GM23338 (cell line): ENCODE measurements around the gene TST. TPM values are rescaled to one million over a fixed set of nuclear protein-coding genes. Genes with fewer than 3 reads are reported as not detected.

Experiments
- ATAC-seq: fragments of 200-7000 bp; cut with Tn5 transposase; 3 replicates; pipeline ENCODE4 v1.9.1; 2020
- DNase-seq: peaks from one replicate; pipeline ENCODE4 v3.0.0-alpha.2; 2015; ENCODE audit warnings: low spot score
- H2AFZ ChIP-seq: fragments of 200-600 bp; sonication (generic); 2 replicates; pipeline ENCODE4 v1.8.0; 2016; ENCODE audit warnings: antibody characterized with exemption, mild to moderate bottlenecking, moderate library complexity
- H3F3A ChIP-seq: fragments of 200-600 bp; sonication (generic); replicated peaks from 2 replicates; pipeline ENCODE4 v1.8.0; 2017; ENCODE audit warnings: antibody characterized with exemption, mixed run types, low read depth
- H3K27ac ChIP-seq: fragments of 200-600 bp; sonication (generic); 2 replicates; pipeline ENCODE4 v1.6.1; 2016; ENCODE audit warnings: low read depth
- H3K27me3 ChIP-seq: fragments of 200-600 bp; sonication (generic); 2 replicates; pipeline ENCODE4 v1.8.0; 2016; ENCODE audit warnings: mild to moderate bottlenecking, mixed run types, moderate library complexity; ENCODE audit not compliant: insufficient read depth
- H3K36me3 ChIP-seq: fragments of 200-600 bp; sonication (generic); 2 replicates; pipeline ENCODE4 v1.8.0; 2016; ENCODE audit warnings: mild to moderate bottlenecking; ENCODE audit not compliant: insufficient read depth
- H3K4me1 ChIP-seq: fragments of 200-600 bp; sonication (generic); 2 replicates; pipeline ENCODE4 v1.8.0; 2016; ENCODE audit warnings: mild to moderate bottlenecking, moderate library complexity; ENCODE audit not compliant: insufficient read depth
- H3K4me2 ChIP-seq: fragments of 200-600 bp; sonication (generic); 2 replicates; pipeline ENCODE4 v1.7.1; 2017; ENCODE audit warnings: mixed run types
- H3K4me3 ChIP-seq: fragments of 200-600 bp; sonication (generic); 2 replicates; pipeline ENCODE4 v1.6.1; 2016; ENCODE audit warnings: mixed run types
- H3K79me2 ChIP-seq: fragments of 200-600 bp; sonication (generic); replicated peaks from 2 replicates; pipeline ENCODE4 v1.8.0; 2017; ENCODE audit warnings: mild to moderate bottlenecking; ENCODE audit not compliant: insufficient read depth
- H3K9me2 ChIP-seq: fragments of 200-600 bp; sonication (generic); 2 replicates; pipeline ENCODE4 v1.8.0; 2017; ENCODE audit not compliant: insufficient read depth
- H4K20me1 ChIP-seq: fragments of 200-600 bp; sonication (generic); replicated peaks from 2 replicates; pipeline ENCODE4 v1.8.0; 2017; ENCODE audit warnings: mild to moderate bottlenecking; ENCODE audit not compliant: insufficient read depth
- H3K27ac Mint-ChIP-seq: 2 replicates; pipeline ENCODE4 v1.8.0; 2020; ENCODE audit warnings: inconsistent platforms, mild to moderate bottlenecking, moderate library complexity, mixed read lengths
- H3K27me3 Mint-ChIP-seq: 3 replicates; pipeline ENCODE4 v1.8.0; 2022; ENCODE audit warnings: low read depth, mild to moderate bottlenecking, moderate library complexity, mixed read lengths, inconsistent platforms; ENCODE audit not compliant: insufficient read depth, poor library complexity
- H3K36me3 Mint-ChIP-seq: 3 replicates; pipeline ENCODE4 v1.8.0; 2021; ENCODE audit warnings: low read depth, mild to moderate bottlenecking, inconsistent platforms, moderate library complexity, mixed read lengths
- H3K4me1 Mint-ChIP-seq: 3 replicates; pipeline ENCODE4 v1.8.0; 2020; ENCODE audit warnings: mild to moderate bottlenecking, inconsistent platforms, mixed read lengths
- H3K4me3 Mint-ChIP-seq: 3 replicates; pipeline ENCODE4 v1.8.0; 2021; ENCODE audit warnings: moderate library complexity, mild to moderate bottlenecking, inconsistent platforms, mixed read lengths
- H3K9me3 Mint-ChIP-seq: 3 replicates; pipeline ENCODE4 v1.8.0; 2020; ENCODE audit warnings: moderate library complexity, mild to moderate bottlenecking, inconsistent platforms, mixed read lengths
- CREB1 ChIP-seq: fragments of 250-450 bp; sonication (Bioruptor Pico); IDR thresholded peaks from 2 replicates; pipeline ENCODE4 v1.5.0; 2020; ENCODE audit warnings: low read depth, mild to moderate bottlenecking, moderate library complexity
- EZH2 ChIP-seq: fragments of 200-600 bp; sonication (generic); IDR thresholded peaks from one replicate; pipeline ENCODE4 v1.8.0; 2017; ENCODE audit warnings: antibody characterized with exemption, mild to moderate bottlenecking, low read depth; ENCODE audit not compliant: unreplicated experiment
- EZH2phosphoT487 ChIP-seq: fragments of 200-600 bp; sonication (generic); IDR thresholded peaks from one replicate; pipeline ENCODE4 v1.8.1; 2018; ENCODE audit warnings: antibody characterized with exemption; ENCODE audit not compliant: unreplicated experiment
- JUNB ChIP-seq: IDR thresholded peaks from one replicate; pipeline ENCODE4 v1.6.1; 2016; ENCODE audit warnings: antibody characterized with exemption; ENCODE audit not compliant: unreplicated experiment
- NANOG ChIP-seq: IDR thresholded peaks from 2 replicates; pipeline ENCODE4 v1.6.1; 2016; ENCODE audit warnings: antibody characterized with exemption, borderline replicate concordance
- POLR2AphosphoS5 ChIP-seq: IDR thresholded peaks from 2 replicates; pipeline ENCODE4 v1.6.1; 2016; ENCODE audit warnings: antibody characterized with exemption, low read depth
- STAT1 ChIP-seq: IDR thresholded peaks from one replicate; pipeline ENCODE4 v1.6.1; 2016; ENCODE audit warnings: antibody characterized with exemption; ENCODE audit not compliant: unreplicated experiment
- ZNF114 ChIP-seq: fragments of 250-450 bp; sonication (Bioruptor Pico); IDR thresholded peaks from 2 replicates; pipeline ENCODE4 v1.5.0; 2020; ENCODE audit warnings: mild to moderate bottlenecking, moderate library complexity
- ZNF331 ChIP-seq: fragments of 250-450 bp; sonication (Bioruptor Pico); IDR thresholded peaks from 2 replicates; pipeline ENCODE4 v1.5.0; 2020; ENCODE audit warnings: low read depth, mild to moderate bottlenecking, moderate library complexity
- polyA plus RNA-seq: library from polyadenylated mRNA; unstranded; fragments of >200 nt; fragmentation: Nextera tagmentation; extraction: Ambion mirVana; gene quantifications from 2 replicates; pipeline ENCODE4 v1.2.1, GENCODE V29; 2016
- total RNA-seq: library from RNA; depleted of rRNA; stranded (reverse); fragments of >200 nt; shearing (Covaris generic); gene quantifications from 2 replicates; pipeline ENCODE4 v1.2.3, GENCODE V29; 2014
- TF ChIP-seq, protein P1 (sequence below): fragments of 250-450 bp; sonication (Bioruptor Pico); IDR thresholded peaks from 2 replicates; pipeline ENCODE4 v1.5.0; 2020; ENCODE audit warnings: mild to moderate bottlenecking, moderate library complexity
- TF ChIP-seq, protein P2 (sequence below): IDR thresholded peaks from 2 replicates; pipeline ENCODE4 v1.6.1; 2016; ENCODE audit warnings: antibody characterized with exemption
- TF ChIP-seq, protein P3 (sequence below): IDR thresholded peaks from one replicate; pipeline ENCODE4 v1.6.1; 2018; ENCODE audit warnings: antibody characterized with exemption; ENCODE audit not compliant: unreplicated experiment
- TF ChIP-seq, protein P4 (sequence below), 2 experiments: fragments of 200-600 bp in 1 of 2; sonication (generic) in 1 of 2; conservative IDR thresholded peaks; 2 replicates each; pipeline versions ENCODE4 v1.5.1 to v1.6.1; 2016 to 2017; ENCODE audit warnings: antibody characterized with exemption in 2 of 2, low read depth in 2 of 2, mild to moderate bottlenecking in 2 of 2, moderate library complexity in 1 of 2

The TST gene
- total and polyA plus RNA-seq, 2 experiments from 2014 or later: 14.6 to 32.7 TPM

DNA sequence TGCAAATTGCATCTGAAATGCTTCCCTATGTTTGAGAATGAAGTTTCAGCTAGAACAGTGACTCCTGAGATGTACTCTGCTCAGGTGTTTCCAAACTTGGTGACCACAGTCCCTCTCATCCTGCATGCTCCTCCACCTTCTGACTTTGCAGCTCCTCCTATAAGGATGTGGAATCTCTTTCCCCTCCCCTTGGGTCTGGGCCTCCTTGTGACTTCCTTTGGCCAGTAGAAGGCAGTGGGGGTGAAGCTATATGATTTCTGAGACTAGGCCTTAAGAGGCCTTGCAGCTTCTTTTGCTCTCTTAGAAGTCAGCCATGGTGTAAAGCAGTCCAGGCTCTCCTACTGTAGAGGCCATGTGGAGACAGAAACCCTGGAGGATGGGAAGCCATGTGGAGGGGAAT, 55.1 kb downstream of the TST start:
- H3K4me2 ChIP-seq: no peak overlapping the region
- no peaks in the 10 kb centered on the region for H3K36me3 ChIP-seq
- TF ChIP-seq, protein P1, sequence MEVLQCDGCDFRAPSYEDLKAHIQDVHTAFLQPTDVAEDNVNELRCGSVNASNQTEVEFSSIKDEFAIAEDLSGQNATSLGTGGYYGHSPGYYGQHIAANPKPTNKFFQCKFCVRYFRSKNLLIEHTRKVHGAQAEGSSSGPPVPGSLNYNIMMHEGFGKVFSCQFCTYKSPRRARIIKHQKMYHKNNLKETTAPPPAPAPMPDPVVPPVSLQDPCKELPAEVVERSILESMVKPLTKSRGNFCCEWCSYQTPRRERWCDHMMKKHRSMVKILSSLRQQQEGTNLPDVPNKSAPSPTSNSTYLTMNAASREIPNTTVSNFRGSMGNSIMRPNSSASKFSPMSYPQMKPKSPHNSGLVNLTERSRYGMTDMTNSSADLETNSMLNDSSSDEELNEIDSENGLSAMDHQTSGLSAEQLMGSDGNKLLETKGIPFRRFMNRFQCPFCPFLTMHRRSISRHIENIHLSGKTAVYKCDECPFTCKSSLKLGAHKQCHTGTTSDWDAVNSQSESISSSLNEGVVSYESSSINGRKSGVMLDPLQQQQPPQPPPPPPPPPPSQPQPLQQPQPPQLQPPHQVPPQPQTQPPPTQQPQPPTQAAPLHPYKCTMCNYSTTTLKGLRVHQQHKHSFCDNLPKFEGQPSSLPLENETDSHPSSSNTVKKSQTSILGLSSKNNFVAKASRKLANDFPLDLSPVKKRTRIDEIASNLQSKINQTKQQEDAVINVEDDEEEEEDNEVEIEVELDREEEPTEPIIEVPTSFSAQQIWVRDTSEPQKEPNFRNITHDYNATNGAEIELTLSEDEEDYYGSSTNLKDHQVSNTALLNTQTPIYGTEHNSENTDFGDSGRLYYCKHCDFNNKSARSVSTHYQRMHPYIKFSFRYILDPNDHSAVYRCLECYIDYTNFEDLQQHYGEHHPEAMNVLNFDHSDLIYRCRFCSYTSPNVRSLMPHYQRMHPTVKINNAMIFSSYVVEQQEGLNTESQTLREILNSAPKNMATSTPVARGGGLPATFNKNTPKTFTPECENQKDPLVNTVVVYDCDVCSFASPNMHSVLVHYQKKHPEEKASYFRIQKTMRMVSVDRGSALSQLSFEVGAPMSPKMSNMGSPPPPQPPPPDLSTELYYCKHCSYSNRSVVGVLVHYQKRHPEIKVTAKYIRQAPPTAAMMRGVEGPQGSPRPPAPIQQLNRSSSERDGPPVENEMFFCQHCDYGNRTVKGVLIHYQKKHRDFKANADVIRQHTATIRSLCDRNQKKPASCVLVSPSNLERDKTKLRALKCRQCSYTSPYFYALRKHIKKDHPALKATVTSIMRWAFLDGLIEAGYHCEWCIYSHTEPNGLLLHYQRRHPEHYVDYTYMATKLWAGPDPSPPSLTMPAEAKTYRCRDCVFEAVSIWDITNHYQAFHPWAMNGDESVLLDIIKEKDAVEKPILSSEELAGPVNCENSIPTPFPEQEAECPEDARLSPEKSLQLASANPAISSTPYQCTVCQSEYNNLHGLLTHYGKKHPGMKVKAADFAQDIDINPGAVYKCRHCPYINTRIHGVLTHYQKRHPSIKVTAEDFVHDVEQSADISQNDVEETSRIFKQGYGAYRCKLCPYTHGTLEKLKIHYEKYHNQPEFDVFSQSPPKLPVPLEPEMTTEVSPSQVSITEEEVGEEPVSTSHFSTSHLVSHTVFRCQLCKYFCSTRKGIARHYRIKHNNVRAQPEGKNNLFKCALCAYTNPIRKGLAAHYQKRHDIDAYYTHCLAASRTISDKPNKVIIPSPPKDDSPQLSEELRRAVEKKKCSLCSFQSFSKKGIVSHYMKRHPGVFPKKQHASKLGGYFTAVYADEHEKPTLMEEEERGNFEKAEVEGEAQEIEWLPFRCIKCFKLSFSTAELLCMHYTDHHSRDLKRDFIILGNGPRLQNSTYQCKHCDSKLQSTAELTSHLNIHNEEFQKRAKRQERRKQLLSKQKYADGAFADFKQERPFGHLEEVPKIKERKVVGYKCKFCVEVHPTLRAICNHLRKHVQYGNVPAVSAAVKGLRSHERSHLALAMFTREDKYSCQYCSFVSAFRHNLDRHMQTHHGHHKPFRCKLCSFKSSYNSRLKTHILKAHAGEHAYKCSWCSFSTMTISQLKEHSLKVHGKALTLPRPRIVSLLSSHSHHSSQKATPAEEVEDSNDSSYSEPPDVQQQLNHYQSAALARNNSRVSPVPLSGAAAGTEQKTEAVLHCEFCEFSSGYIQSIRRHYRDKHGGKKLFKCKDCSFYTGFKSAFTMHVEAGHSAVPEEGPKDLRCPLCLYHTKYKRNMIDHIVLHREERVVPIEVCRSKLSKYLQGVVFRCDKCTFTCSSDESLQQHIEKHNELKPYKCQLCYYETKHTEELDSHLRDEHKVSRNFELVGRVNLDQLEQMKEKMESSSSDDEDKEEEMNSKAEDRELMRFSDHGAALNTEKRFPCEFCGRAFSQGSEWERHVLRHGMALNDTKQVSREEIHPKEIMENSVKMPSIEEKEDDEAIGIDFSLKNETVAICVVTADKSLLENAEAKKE: no peak
- TF ChIP-seq, protein P2, sequence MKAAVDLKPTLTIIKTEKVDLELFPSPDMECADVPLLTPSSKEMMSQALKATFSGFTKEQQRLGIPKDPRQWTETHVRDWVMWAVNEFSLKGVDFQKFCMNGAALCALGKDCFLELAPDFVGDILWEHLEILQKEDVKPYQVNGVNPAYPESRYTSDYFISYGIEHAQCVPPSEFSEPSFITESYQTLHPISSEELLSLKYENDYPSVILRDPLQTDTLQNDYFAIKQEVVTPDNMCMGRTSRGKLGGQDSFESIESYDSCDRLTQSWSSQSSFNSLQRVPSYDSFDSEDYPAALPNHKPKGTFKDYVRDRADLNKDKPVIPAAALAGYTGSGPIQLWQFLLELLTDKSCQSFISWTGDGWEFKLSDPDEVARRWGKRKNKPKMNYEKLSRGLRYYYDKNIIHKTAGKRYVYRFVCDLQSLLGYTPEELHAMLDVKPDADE: no peak
- TF ChIP-seq STAT1: no peak
- no peak for TF ChIP-seq ZNF114 (CRISPR knock-in tag)
- TF ChIP-seq, protein P3, sequence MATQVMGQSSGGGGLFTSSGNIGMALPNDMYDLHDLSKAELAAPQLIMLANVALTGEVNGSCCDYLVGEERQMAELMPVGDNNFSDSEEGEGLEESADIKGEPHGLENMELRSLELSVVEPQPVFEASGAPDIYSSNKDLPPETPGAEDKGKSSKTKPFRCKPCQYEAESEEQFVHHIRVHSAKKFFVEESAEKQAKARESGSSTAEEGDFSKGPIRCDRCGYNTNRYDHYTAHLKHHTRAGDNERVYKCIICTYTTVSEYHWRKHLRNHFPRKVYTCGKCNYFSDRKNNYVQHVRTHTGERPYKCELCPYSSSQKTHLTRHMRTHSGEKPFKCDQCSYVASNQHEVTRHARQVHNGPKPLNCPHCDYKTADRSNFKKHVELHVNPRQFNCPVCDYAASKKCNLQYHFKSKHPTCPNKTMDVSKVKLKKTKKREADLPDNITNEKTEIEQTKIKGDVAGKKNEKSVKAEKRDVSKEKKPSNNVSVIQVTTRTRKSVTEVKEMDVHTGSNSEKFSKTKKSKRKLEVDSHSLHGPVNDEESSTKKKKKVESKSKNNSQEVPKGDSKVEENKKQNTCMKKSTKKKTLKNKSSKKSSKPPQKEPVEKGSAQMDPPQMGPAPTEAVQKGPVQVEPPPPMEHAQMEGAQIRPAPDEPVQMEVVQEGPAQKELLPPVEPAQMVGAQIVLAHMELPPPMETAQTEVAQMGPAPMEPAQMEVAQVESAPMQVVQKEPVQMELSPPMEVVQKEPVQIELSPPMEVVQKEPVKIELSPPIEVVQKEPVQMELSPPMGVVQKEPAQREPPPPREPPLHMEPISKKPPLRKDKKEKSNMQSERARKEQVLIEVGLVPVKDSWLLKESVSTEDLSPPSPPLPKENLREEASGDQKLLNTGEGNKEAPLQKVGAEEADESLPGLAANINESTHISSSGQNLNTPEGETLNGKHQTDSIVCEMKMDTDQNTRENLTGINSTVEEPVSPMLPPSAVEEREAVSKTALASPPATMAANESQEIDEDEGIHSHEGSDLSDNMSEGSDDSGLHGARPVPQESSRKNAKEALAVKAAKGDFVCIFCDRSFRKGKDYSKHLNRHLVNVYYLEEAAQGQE: no peak
- TF ChIP-seq, protein P4, sequence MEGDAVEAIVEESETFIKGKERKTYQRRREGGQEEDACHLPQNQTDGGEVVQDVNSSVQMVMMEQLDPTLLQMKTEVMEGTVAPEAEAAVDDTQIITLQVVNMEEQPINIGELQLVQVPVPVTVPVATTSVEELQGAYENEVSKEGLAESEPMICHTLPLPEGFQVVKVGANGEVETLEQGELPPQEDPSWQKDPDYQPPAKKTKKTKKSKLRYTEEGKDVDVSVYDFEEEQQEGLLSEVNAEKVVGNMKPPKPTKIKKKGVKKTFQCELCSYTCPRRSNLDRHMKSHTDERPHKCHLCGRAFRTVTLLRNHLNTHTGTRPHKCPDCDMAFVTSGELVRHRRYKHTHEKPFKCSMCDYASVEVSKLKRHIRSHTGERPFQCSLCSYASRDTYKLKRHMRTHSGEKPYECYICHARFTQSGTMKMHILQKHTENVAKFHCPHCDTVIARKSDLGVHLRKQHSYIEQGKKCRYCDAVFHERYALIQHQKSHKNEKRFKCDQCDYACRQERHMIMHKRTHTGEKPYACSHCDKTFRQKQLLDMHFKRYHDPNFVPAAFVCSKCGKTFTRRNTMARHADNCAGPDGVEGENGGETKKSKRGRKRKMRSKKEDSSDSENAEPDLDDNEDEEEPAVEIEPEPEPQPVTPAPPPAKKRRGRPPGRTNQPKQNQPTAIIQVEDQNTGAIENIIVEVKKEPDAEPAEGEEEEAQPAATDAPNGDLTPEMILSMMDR (conservative IDR thresholded peaks at IDR 0.05; ENCODE audit: low read depth in 2 of 2): no peak
- TF ChIP-seq EZH2: no peak
- no peak for TF ChIP-seq EZH2phosphoT487
- TF ChIP-seq CREB1: no peak
- TF ChIP-seq NANOG: no peak
- no peak for TF ChIP-seq POLR2AphosphoS5
- no peak for TF ChIP-seq ZNF331 (CRISPR knock-in tag)
- TF ChIP-seq JUNB: no peak
- H3K4me3 Mint-ChIP-seq: no peak overlapping the region
- no peak for DNase-seq
- no peak for ATAC-seq
- no peaks in the 10 kb centered on the region for H3K36me3 Mint-ChIP-seq
- H3K27me3 Mint-ChIP-seq: peaks cover 4% of the 10 kb centered on the region
- H3K4me3 ChIP-seq: no peak overlapping the region
- no peaks in the 10 kb centered on the region for H3K27me3 ChIP-seq
- peaks cover 25% of the 10 kb centered on the region for H3K4me1 ChIP-seq
- H4K20me1 ChIP-seq: no peaks in the 10 kb centered on the region
- H3K79me2 ChIP-seq: no peaks in the 10 kb centered on the region
- H3K9me2 ChIP-seq: 0 out of 2 replicates have a peak, but pooled peaks cover 2% of the 10 kb centered on the region
- peaks cover 20% of the 10 kb centered on the region for H3K4me1 Mint-ChIP-seq
- H3K9me3 Mint-ChIP-seq: peaks cover 5% of the 10 kb centered on the region
- H3F3A ChIP-seq: no peaks in the 10 kb centered on the region
- H3K27ac ChIP-seq: no peak overlapping the region
- H2AFZ ChIP-seq: no peak overlapping the region
- no peak overlapping the region for H3K27ac Mint-ChIP-seq
